Measurements from ENCODE around the gene OS9. TPM values are rescaled to one million over a fixed set of nuclear protein-coding genes. Genes with fewer than 3 reads are reported as not detected.
"Not testable (repeated sequence)": the region's sequence is repeated elsewhere in the genome, so short reads cannot be mapped to it uniquely, and the experiment has no call there.

Gene OS9
- total and polyA plus RNA-seq, 9 donors: 128 to 387 (median 200) TPM

DNA sequence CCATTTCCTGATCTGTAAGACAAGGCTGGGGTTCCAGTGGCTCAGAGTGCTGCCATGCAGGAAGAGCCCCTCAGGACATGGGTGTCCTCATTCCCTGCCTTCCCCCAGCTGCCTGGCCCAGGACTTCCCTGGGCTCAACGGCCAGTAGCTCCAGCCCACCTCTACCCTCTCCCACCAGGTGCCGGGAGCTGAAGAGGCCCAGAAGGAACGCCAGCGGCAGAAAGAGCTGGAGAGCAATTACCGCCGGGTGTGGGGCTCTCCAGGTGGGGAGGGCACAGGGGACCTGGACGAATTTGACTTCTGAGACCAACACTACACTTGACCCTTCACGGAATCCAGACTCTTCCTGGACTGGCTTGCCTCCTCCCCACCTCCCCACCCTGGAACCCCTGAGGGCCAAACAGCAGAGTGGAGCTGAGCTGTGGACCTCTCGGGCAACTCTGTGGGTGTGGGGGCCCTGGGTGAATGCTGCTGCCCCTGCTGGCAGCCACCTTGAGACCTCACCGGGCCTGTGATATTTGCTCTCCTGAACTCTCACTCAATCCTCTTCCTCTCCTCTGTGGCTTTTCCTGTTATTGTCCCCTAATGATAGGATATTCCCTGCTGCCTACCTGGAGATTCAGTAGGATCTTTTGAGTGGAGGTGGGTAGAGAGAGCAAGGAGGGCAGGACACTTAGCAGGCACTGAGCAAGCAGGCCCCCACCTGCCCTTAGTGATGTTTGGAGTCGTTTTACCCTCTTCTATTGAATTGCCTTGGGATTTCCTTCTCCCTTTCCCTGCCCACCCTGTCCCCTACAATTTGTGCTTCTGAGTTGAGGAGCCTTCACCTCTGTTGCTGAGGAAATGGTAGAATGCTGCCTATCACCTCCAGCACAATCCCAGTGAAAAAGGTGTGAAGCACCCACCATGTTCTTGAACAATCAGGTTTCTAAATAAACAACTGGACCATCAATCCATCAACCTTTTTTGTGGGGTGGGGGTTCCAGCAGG, 27.0 kb downstream of the OS9 start:
- Histone ChIP-seq H3K36me3 (no peaks in the 10 kb centered on the region), H3K9me3 (no peaks in the 10 kb centered on the region), H3K27ac (no peak overlapping the region), H3K4me1 (ENCODE audit: insufficient read depth) (peaks cover 1% of the 10 kb centered on the region), H3K27me3 (no peaks in the 10 kb centered on the region), H3K4me3 (no peak overlapping the region)
- WGBS, 3 donors: 79 to 82% (median 80%) methylated on average over 9 to 11 of the region's 11 CpGs
- intact Hi-C loops (cut with DNase I): no loop called here
- DNase-seq: no peak
- no peak for TF ChIP-seq EP300 (IDR thresholded peaks at IDR 0.05)
- TF ChIP-seq, protein P1, sequence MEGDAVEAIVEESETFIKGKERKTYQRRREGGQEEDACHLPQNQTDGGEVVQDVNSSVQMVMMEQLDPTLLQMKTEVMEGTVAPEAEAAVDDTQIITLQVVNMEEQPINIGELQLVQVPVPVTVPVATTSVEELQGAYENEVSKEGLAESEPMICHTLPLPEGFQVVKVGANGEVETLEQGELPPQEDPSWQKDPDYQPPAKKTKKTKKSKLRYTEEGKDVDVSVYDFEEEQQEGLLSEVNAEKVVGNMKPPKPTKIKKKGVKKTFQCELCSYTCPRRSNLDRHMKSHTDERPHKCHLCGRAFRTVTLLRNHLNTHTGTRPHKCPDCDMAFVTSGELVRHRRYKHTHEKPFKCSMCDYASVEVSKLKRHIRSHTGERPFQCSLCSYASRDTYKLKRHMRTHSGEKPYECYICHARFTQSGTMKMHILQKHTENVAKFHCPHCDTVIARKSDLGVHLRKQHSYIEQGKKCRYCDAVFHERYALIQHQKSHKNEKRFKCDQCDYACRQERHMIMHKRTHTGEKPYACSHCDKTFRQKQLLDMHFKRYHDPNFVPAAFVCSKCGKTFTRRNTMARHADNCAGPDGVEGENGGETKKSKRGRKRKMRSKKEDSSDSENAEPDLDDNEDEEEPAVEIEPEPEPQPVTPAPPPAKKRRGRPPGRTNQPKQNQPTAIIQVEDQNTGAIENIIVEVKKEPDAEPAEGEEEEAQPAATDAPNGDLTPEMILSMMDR (IDR thresholded peaks at IDR 0.05): no peak
- TF ChIP-seq POLR2A (IDR thresholded peaks at IDR 0.05): no peak

DNA sequence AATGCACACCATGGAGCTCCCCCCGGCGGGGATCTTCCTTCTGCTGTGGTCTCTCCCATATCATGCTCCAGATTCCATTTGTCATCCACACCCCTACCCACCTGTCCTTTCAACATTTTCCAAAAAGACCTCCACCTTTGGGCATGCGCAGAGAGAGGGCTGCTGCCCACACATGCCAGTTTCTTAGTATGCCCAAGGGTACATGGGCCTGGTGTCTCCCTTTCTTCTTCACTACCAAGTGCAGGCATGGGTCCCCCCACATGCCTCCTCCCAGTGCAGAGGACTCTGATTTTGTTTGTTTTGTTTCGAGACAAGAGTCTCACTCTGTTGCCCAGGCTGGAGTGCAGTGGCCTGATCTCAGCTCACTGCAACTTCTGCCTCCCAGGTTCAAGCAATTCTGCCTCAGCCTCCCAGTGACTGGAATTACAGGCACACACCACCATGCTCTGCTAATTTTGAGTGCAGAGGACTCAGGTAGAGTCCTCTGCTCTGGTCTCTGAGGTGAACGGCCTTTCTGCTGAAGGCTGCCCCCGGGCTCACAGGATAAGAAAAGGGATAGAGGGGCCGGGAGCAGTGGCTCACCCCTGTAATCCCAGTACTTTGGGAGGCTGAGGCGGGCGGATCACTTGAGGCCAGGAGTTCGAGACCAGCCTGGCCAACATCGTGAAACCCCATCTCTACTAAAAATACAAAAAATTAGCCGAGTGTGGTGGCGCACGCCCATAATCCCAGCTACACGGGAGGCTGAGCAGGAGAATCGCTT, 28.1 kb downstream of the OS9 start:
- intact Hi-C loops (cut with DNase I): not testable (repeated sequence)

DNA sequence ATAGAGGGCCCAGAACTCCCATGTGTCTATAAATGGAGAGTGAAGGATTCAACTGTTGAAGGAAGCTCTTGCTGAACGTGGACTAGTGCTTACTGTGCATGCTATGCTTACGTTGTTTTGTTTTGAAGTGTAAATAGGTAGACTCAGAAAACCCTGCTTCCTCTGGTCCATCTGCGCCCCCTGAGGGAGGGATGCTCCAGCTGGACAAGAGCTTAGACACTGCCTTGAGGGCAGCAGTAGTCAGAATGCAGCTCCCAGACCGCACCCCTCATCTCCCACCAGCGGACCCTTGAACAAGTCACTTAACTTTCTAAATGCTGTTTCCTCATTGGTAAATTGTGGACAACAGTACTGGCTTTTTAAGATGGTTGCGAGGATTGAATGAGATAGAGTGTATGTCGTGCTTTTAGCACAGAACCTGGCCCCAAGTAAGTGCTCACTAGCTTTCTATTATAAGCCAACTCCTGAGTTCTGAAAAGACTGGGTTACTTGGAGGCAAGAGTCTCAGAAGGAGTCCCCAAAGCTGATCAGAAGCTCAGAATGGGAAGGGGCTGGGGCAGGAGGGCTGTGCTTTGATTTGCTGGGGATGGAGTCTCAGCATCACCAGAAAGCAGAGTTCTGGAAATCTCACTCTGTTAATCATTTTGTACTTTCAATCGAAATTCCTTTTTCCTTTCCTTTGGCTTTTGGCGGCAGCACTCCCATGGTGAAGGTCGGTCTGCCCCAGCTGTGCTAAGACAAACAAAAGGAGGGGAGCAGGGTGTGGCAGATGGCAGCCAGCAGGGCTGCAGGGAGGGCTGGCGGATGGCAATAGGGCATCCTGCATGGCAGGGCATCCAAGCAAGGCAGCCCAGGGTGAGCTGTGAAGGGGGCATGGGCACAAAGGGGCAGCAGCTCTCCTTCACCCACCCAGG, 29.0 kb downstream of the OS9 start:
- intact Hi-C loops (cut with DNase I): no loop called here
- DNase-seq: no peak

More for the DNA sequence above, 28.1 kb downstream of the OS9 start:
- H3K27me3 ChIP-seq; H3K4me1 ChIP-seq (ENCODE audit: insufficient read depth); H3K27ac ChIP-seq; H3K9me3 ChIP-seq; H3K4me3 ChIP-seq; H3K36me3 ChIP-seq; DNase-seq: not testable (repeated sequence)
- 92 to 94% (median 92%) methylated on average over 16 of the region's 16 CpGs for WGBS, 3 donors

DNA sequence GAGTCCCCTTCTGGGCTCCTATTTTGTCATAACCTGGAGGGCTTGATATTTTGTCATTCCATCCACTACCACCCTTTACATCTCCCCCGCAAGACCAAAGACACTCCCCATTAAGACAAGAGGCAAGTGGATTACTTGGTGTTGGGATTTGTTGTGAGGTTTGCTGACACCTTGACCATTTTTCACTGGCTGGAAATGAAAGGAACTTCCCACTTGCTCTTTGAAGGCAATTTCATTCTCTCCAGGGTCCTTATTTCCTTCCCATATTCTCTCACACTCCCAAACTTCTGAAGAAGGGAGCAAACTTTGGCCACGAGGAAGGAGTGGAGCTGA, 29.7 kb downstream of the OS9 start:
- intact Hi-C loops (cut with DNase I): no loop called here
- H3K27ac ChIP-seq: no peak overlapping the region
- no peaks in the 10 kb centered on the region for H3K36me3 ChIP-seq
- no peaks in the 10 kb centered on the region for H3K9me3 ChIP-seq
- DNase-seq: no peak
- TF ChIP-seq, protein P1 (IDR thresholded peaks at IDR 0.05): no peak
- TF ChIP-seq EP300 (IDR thresholded peaks at IDR 0.05) (no peak), POLR2A (IDR thresholded peaks at IDR 0.05) (no peak)
- no peak overlapping the region for H3K4me3 ChIP-seq
- H3K4me1 ChIP-seq (ENCODE audit: insufficient read depth): peaks cover 7% of the 10 kb centered on the region
- 32 to 58% (median 43%) methylated on average over 2 of the region's 2 CpGs for WGBS, 3 donors
- no peaks in the 10 kb centered on the region for H3K27me3 ChIP-seq

More for the DNA sequence above, 29.0 kb downstream of the OS9 start:
- Histone ChIP-seq H3K9me3 (no peaks in the 10 kb centered on the region), H3K27me3 (no peaks in the 10 kb centered on the region), H3K27ac (no peak overlapping the region), H3K4me1 (ENCODE audit: insufficient read depth) (peaks cover 7% of the 10 kb centered on the region), H3K4me3 (no peak overlapping the region), H3K36me3 (no peaks in the 10 kb centered on the region)
- TF ChIP-seq EP300 (IDR thresholded peaks at IDR 0.05) (no peak), POLR2A (IDR thresholded peaks at IDR 0.05) (no peak)
- TF ChIP-seq, protein P1 (IDR thresholded peaks at IDR 0.05): no peak
- WGBS, 3 donors: 31 to 43% (median 34%) methylated on average over 11 of the region's 11 CpGs
